Measurements from ENCODE around the gene PLCB3.

Gene PLCB3

DNA sequence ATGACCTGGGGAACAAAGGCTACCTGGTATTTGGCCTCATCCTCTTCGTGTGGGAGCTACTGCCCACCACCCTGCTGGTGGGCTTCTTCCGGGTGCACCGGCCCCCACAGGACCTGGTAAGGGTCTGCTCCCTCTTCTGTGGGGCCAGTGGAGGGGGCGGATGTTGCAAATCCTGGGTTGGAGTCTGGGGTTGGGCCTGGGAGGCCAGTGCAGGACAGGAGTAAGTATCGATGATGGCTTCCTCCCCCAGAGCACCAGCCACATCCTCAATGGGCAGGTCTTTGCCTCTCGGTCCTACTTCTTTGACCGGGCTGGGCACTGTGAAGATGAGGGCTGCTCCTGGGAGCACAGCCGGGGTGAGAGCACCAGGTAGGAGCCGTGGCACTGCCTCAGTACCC is 37.0 kb downstream of the PLCB3 start:
- DNase-seq (ENCODE audit: low read depth): no peak

DNA sequence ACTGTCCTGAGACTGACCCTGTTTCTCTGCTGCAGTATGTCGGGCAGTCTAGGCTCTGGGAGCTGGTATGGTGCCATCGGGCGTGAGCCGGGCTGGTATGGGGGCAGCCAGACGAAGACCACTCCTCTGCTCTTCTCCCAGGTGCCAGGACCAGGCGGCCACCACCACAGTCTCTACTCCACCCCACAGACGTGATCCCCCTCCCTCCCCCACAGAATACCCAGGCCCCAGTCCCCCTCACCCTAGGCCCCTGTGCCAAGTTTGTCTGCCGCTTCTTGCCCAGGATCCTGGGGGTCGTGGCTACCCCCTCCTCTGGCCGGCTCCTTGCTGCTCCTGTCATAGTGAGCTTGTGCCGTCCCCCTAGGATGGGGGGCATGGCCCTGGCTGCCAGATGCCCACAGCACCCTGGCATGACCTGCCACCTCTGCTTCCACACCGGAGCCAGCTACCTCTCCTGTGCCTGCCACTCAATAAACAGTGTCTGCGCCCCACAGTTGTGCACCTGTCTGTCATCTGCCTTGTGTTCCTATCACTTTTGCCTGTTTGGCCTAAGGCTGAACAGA is 37.8 kb downstream of the PLCB3 start:
- no peak for DNase-seq (ENCODE audit: low read depth)

DNA sequence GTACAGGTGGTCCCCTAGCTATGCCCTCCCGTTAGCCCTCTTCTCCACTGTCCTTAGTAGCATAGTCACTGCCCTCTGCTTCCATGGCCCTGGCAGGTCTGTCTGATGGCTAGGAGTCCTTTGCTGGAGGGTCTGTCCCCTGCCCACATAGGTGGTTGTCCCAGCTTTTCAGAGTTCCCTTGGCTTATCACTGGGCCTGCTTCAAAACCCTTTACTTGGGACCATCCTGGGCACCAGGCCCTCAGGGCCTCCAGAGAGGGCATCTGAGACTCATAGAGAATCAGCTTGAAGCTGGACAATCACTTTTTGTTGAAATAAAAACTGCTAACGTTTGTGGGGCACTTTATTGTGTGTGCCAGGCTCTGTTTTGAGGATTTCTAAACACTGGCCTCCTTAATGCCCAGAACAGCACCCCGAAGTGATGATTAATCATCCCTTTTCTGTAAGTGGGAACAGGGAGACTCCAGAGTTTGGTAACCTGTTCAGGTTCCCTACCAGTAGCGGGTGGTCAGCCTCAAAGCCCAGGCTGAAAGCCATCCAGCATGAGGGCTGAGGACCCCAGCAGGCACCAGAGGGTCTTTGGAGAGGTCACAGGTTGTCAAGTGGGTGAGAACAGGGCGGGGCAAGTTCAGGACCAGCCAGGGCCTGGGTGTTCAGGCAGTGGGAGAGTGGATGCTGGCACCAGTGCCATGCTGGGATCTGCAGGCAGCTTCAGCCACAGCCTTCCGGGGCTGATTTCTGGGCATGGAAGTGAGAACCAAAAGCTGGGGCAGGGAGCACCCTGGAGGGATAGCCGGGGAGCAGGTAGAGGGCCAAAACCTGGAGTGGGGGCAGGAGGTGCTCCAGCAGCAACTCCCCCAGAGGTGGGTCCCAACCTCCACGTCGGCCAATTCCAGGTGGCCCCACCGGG is 39.3 kb downstream of the PLCB3 start:
- DNase-seq (ENCODE audit: low read depth): no peak

DNA sequence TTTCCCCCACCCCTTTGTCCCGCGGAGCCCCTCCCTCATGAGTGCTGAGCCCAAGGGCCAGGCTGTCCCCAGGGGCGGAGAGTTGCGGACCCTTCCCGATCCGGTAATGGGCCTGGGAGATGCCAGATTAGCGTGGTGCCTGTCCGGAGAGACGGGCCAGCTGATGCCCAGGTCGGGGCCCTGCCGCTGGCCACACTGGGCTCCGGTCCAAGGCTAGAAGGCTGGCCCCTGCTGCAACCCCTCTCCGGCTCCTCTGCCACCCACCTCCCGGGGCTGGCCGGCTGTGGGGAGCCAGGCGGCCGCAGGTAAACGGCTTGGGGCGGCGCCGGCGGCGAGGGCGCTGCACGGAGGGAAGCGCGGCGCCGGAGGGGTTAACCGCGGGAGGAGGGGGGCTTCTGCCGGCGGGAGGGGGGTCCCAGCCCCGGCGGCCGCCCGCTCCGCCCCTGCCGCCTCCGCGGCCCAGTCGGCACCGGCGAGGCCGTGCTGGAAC is 40.0 kb downstream of the PLCB3 start, which contains the start of gene KCNK4:
Gene KCNK4, plus strand, starts transcription at position 41 of the 490 bp plus-strand sequence. CDS start 1,717 bp downstream, outside the sequence.
- DNase-seq (ENCODE audit: low read depth): no peak

DNA sequence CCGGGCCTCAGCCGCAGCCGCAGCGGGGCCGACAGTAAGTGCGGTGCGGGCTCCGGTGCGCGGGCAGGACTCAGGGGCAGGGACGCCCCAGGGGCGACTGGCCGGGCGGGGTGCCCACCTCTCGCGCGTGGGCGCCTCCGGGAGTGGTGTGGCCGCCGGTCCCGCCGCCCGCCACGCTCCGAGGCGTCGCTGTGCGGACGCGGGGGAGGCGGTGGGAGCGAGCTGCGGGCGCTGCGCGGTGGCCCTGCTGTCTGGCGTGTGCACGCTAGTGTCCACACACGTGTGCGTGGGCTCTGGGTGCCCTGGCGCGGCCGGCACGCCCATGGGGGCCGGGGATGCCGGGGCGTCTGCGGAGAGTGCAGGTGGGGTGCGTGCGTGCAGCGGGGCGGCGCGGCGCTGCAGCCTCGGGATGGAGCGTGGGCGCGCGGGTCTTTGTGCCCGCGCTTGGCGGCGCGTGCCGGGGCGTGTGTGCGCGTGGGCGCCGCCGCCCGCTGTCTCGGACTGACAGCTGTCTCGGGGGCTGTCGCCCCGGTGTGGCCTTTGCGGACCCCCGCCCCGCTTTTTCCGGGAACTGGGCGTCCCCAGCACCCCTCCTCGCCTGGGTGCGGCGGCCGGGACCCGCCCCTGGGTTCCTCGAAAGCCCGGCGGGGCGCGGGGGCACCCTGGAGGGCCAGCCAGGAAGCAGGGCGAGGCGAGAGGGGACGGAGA is 40.6 kb downstream of the PLCB3 start:
- no peak for DNase-seq (ENCODE audit: low read depth)

DNA sequence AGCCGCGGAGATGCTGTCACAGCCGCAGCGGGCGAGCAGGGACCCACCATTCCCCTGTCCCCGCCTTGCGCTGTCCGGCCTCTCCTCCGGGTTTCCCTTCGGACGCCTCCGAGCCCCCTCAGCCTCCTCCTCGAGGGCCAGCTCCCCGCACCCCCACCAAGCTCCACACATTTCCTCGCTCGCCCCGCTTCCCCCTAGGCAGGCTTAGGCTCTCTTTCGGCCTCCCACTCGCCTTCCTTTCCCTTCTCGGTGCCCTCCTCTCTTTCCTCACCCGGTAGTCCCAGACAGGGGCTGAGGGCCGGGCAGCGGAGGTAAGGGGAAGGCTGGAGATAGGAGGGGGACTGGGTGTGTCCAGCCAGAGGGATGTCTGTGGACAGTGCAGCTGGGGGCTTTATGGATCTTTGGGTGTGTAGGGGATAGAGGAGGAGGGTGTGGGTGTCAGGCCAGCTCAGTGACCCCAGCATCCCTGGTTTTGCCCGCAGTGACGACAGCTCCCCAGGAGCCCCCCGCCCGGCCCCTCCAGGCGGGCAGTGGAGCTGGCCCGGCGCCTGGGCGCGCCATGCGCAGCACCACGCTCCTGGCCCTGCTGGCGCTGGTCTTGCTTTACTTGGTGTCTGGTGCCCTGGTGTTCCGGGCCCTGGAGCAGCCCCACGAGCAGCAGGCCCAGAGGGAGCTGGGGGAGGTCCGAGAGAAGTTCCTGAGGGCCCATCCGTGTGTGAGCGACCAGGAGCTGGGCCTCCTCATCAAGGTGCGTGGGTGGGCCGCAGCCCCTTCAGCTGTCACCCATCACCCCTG is 41.3 kb downstream of the PLCB3 start:
- DNase-seq (ENCODE audit: low read depth): no peak

DNA sequence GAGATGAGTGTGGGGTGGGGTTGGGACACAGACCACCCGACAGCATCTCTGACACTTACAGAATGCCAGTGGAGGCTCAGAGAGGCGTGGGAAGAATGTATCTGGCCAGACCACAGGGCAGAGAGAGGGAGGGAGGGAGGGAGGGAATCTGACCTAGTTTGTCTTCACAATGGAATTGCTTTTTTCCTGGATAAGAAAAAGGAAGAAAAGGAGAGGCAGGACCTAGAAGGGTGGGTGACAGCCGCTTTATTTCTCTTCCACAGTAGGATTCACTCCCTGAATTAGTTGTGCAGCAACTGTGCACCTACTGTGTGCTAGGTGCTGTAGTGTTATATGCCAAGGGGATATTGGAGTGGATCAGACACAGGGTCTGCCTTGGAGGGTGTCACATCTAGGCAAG is 43.4 kb downstream of the PLCB3 start:
- DNase-seq (ENCODE audit: low read depth): peak; percentile 38

DNA sequence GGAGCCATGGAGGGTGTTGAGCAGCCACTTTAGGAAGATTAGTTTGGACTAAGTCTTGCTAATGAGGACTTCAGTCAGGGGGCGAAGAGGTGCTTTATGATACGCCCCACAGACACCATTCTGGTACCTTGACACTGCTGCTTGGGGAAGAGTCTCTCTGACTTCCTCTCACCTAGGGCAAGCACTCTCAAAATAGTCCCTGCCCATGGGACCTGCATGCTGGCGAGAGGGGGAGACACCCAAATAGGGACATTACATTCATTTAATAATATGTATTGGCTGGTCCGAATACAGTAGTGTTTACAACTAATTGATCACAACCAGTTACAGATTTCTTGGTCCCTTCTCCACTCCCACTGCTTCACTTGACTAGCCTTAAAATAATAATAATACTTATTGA is 44.4 kb downstream of the PLCB3 start:
- DNase-seq (ENCODE audit: low read depth): no peak

DNA sequence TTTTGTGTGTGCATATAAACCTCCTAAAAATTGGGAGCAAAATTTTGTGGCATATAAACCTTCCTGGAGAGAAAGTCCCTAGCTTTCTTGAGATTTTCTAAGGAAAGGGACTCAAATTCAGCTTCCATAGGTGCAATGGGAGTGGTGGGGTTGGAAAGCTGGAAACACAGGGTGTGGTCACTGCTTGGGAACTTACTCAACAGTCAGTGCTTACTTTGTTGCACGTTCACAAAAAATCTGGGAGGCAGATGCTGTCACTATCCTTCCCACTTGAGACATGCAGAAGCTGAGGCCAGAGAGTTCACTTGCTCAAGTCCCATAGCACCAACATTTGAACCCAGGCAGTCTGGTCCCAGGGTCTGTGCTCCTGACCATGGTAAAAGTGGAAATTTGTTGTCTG is 44.9 kb downstream of the PLCB3 start:
- DNase-seq (ENCODE audit: low read depth): no peak

DNA sequence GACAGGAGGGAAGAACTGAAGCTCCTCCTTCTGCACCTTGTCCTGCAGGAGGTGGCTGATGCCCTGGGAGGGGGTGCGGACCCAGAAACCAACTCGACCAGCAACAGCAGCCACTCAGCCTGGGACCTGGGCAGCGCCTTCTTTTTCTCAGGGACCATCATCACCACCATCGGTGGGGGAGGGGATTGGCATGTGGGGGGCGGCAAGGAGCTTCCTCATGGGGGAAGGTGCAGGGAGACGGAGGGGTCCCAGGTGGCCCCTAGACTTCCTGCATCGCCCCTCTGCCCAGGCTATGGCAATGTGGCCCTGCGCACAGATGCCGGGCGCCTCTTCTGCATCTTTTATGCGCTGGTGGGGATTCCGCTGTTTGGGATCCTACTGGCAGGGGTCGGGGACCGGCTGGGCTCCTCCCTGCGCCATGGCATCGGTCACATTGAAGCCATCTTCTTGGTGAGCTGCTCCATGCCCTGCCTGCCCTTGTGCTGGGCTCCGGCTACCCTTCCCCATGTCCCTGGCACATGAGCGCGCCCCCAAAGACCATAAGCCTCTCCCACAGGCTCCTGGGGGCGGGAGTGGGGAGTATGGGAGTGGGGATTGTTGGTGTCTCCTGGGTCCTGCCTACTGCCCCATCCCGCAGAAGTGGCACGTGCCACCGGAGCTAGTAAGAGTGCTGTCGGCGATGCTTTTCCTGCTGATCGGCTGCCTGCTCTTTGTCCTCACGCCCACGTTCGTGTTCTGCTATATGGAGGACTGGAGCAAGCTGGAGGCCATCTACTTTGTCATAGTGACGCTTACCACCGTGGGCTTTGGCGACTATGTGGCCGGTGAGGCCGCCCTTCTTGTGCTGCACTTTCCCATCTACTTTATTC is 45.7 kb downstream of the PLCB3 start:
- DNase-seq (ENCODE audit: low read depth): no peak

DNA sequence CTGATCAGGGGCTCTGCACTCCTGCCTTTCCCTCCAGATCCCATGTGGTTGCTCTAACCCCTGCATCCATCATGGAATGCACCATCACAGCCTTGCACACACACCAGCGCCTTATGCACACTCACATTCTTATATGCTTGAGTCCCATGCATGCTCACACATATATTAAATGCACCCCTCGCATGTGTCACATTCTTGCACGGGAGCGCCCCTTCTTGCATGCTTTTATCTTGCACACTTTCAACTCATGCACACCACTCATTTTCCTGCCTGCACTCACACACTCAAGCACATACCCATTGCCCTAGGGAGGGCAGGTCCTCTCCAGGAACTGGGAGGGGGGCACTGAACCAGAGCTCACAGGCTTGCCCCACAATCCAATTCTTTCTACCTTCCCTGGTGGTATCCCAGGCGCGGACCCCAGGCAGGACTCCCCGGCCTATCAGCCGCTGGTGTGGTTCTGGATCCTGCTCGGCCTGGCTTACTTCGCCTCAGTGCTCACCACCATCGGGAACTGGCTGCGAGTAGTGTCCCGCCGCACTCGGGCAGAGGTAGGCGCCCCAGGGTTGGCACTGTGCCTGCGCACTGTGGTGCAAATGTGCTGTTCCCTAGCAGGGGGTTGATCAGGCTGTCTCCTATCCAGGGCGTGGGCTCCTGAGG is 46.5 kb downstream of the PLCB3 start:
- DNase-seq (ENCODE audit: low read depth): no peak

DNA sequence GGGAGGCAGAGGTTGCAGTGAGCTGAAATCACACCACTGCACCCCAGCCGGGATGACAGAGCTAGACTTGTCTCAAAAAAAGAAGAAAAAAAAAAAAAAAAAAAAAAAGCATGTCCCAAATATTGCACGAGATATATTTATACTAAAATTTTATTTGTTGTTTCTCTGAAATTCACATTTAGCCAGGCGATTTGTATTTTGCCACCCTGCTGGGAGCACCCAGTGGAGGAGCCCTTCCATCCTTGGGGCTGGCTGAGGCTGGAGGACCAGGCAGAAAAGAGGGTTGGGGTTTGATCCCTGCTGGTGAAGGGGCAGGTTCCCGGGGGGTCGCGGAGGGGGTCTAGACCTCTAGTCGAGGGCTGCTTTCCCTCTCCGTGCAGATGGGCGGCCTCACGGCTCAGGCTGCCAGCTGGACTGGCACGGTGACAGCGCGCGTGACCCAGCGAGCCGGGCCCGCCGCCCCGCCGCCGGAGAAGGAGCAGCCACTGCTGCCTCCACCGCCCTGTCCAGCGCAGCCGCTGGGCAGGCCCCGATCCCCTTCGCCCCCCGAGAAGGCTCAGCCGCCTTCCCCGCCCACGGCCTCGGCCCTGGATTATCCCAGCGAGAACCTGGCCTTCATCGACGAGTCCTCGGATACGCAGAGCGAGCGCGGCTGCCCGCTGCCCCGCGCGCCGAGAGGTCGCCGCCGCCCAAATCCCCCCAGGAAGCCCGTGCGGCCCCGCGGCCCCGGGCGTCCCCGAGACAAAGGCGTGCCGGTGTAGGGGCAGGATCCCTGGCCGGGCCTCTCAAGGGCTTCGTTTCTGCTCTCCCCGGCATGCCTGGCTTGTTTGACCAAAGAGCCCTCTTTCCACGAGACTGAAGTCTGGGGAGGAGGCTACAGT is 47.9 kb downstream of the PLCB3 start:
- no peak for DNase-seq (ENCODE audit: low read depth)

DNA sequence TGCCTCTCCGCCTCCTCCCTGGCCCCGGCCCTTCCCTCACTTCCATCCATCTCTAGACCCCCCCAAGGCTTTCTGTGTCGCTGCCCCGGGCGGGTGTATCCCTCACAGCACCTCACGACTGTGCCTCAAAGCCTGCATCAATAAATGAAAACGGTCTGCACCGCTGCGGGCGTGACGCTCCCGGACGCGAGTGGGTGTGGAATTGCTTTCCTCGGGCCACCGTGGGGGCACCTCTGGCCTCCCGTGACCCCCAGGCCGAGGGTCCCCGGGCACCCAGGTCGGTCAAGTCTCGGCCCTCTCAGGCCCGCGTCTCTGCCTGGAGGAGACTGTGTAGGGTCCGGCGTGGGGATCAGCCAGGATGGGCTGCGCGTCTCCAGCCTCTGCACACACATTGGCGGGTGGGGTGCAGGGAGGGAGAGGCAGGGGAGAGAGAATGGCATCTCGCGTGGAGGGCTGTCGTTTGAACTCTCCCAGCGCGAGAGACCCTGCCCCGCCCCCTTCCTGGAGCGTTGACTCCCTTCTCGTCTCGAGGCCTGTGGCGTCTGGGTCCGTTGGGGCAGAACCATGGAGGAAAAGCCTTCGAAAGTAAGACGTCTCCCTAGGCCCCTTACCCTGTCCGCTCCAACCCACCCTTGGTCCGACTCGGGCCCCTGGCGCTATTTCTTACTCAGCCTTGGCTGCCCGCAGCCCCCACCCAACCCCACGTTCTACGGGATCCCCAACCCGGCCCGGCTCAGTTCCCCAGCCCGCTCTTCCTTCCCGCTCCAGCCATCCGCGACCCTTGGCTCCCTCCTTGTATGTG is 48.7 kb downstream of the PLCB3 start, which contains the start of gene CATSPERZ:
Gene CATSPERZ, plus strand, starts transcription at position 512 of the 802 bp plus-strand sequence. Its CDS starts 53 bp downstream, at position 565.
- no peak for DNase-seq (ENCODE audit: low read depth)

DNA sequence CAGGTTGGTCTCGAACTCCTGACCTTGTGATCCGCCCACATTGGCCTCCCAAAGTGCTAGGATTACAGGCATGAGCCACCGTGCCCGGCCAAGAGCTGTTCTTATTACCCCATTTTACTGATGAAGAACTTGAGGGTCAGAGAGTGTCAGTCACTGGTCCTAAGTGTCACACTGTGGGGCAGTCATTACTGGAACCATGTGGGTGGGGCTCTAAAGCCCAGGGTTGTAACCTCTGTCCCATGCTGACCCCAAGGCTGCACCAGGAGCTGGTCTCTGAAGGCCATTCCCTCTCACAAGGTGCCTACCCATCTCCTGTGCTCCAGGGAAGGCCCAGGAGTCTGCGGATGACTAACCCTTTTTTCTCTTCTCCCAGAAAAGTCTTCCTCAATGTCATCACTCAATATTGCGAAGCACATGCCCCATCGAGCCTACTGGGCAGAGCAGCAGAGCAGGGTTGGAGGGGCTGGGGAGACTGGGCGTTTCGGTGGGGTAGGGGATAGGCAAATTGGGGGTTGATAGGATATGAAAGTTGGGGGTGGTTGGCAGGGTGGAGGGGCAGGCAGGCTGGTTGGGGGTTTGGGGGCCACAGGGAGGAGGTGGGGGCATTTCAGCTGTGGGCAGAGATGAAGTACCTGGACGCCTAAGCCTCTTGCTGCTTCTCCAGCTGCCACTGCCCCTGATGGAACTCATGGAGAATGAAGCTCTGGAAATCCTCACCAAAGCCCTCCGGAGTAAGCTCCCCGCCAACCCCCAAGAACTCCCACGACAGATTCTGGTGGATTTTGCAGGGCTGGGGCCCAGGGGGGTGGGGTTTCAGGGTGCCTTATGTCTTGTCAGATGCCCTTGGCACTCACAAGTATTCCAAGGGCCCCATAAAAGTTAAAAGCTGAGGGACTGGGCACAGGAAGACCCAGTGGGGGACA is 52.0 kb downstream of the PLCB3 start:
- no peak for DNase-seq (ENCODE audit: low read depth)

DNA sequence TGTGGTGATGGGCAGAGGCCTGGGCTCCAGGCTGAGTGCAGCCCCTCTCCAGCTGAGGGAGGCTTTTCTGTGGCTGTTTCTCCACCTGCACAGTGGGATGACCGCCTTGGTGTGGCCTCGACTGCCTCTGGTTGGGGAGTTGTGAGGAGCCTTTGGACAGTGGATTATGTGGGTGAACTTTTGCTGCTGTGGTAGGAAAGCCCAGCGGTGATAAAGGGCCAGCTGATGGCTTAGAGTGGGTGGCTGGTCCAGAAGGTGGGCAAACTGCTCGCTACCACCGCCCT is 52.6 kb downstream of the PLCB3 start:
- no peak for DNase-seq (ENCODE audit: low read depth)

DNA sequence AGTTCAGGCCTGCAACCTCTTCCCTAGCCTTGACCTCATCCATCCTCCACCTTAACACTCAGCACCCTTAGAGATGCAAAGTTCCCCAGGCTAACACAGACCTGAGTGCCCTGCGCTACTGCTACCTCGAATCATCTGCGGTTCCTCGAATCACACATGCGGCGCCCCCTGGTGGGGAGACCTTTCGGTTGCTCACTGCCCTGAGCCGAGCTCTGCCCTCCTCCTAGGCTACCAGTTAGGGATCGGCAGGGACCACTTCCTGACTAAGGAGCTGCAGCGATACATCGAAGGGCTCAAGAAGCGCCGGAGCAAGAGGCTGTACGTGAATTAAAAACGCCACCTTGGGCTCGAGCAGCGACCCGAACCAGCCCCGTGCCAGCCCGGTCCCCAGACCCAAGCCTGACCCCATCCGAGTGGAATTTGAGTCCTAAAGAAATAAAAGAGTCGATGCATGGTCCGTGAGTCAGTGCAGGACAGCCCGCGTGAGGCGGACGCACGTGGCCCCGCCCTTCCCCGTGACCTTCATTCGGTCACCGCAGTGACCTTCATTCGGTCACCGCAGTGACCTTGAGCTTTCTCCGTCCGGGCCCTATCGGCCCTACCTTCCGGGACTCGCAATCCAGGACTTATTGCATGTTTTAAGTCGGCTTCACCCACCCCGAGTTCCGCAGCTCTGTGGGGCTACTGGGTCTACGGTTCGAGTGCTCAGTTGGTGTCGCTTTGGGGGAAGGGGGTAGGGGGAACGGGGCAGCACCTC is 53.2 kb downstream of the PLCB3 start:
- DNase-seq (ENCODE audit: low read depth): peak; percentile 86

Measured in iris pigment epithelial cell (primary cell).